Suppressor macrophage treated with lipopolysaccharide for 1 hour (primary cell): ENCODE measurements around the gene RNF4.

Experiments
- DNase-seq, 3 donors: peaks; one replicate each; pipeline ENCODE4 v3.0.0-alpha.2; 2020 to 2022

The RNF4 gene

DNA sequence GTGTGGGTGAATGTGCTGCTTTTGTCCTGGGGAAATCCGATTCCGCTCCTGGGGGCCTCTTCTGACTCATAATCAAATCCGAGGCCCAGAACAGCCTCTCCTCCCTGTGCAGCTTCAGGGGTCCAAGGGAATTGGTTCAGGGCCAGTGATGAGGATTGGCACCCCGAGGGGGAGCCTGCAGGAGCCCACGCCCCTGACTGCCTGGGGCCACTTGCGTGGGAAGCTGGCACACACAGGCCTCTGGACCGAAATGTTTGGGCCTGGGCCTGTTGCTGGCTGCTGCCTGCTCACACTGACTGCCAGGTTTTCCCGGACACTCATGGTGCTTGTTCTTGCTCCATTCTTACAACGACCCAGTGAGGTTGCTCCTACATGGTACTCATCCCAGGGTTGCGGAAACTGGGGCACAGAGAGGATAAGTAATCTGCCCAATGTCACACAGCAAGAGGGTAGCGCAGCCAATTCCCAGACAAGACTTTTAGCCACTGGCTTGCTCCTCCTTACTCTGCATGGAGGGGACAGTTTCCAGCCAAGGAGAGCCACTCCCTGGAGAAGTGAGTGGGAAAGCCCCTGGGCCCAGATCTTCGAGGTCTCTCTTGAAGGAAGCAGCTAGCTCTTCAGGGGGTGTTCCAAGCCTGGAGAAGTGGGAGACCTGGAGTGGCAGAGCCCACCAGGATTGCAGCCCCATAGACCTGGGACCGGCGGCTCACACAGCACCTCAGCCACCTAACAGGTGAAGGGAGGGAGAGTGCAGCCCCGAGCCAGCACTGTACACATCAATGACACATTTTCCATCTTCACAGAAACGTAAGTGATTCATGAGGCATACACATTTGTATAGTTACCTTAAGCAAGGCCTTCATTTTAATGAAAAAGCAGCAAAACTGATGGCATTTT lies 29.8 kb upstream of the RNF4 start:
- no peak for DNase-seq

DNA sequence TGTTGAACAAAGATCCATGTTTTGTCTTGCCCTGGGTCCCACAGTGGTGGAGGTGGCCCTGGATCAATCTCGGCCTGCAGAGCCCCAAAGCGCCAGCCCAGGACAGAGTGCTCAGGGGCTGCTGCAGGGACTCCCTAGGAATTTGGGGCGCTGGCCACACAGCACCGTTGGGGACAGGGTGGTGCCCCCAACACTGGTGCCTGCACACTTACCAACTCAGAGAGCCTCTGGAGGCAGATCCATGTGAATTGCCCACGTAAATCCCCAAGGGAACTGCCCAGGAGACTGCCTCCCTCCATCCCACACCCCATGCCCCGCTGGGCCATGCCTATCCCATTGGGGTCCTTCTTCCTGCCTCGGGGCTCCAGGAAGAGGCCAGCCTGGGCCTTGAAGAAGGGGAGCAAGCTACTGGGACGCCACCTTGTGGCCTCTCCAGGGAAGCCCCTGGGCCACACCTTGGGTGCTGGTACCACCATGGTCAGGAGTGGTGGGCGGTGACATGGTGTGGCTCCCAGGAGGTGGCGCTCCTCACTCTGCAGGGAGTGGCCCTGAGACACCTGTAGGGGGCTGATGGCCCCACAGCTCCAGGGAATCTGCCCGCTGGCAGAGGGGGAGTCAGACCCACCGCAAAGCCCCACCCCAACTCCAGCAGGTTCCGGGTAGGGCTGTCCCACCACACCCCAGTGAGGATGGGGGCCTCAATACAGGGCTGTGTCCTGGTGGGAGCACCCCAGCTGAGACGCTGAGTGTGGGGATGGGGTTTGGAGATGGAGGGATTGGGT lies 27.3 kb upstream of the RNF4 start:
- peak; percentile 74 to 87 (median 76) for DNase-seq

DNA sequence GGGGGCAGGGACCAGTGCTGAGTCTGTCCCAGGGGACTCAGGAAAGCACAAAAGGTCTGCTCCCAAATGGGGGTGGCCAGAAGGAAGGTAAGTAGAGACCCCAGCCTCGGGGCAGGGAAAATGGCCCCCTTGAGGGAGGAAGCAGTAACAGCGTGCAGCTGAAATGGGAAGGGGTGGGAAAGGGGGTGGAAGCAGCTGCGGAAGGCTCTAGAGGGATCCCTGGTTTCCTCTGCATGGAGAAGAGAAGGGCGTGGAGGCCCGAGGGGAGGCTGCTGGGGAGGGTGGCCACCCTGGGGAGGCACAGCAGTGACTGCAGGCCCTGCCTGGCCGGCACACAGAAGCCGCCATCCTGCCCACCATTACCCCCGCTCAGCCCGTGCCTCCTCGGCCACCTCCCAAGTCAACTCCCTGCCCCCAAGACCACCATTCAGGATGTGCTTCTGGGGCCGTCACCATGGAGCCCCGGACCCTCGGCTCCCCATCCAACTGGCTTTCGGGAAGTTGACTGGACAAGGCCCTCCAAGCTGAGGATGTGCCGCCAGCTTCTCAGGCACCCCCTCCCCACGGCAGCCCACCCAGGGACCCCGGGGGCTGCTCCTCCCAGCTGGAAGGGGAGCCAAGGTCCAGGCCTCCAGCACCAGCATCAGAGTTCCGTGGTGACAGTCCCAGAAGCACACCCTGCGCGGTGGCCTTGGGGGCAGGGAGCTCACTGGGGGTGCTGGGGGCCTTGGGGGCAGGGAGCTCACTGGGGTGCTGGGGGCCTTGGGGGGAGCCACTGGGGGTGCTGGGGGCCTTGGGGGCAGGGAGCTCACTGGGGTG lies 26.5 kb upstream of the RNF4 start:
- no peak for DNase-seq

GRCh38 chr4:2443061-2443730 lies 25.7 kb upstream of the RNF4 start:
- no peak for DNase-seq

DNA sequence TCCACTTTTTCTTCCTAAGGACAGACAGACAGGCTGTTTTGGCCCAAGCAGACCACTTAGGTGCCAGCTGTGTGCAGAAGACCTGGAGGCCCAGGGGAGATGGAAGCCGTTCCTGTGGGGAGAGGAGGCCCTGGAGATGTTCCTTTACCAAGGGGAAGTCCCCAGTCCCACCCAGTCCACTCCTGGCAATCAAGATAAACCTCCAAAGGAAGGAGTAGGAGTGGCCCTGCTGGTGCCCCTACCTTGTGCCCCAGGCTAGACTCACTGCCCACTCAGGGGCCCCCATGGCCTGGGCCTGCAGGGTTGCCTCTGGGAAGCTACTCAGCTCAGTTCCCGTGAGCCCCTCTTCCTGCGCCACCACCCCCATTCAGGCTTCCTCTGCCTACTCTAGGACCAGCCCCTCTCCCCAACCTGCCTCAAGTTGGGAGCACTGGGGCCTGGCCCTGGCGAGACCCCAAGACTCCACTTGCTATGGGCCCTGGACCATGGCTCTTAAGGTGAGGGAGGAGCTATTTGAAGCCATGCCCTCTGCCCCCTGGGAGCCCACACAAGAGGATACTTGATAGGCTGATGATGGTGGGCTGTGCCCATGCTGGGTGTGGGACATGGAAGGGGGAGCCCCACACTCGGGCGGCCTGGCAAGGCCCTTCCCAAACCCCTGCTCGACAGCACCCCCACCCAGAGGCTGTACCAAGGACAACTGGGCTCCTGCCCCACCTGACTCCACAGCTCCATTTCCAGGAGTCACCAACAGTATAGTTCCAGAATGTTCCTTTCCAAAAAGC lies 24.8 kb upstream of the RNF4 start:
- no peak for DNase-seq

- no peak for DNase-seq
These were observed 23.8 kb upstream of the RNF4 start for GRCh38 chr4:2445130-2445529.

- no peak for DNase-seq
These were observed 23.3 kb upstream of the RNF4 start for GRCh38 chr4:2445571-2445970.

GRCh38 chr4:2446656-2447564 lies 22.0 kb upstream of the RNF4 start:
- no peak for DNase-seq

DNA sequence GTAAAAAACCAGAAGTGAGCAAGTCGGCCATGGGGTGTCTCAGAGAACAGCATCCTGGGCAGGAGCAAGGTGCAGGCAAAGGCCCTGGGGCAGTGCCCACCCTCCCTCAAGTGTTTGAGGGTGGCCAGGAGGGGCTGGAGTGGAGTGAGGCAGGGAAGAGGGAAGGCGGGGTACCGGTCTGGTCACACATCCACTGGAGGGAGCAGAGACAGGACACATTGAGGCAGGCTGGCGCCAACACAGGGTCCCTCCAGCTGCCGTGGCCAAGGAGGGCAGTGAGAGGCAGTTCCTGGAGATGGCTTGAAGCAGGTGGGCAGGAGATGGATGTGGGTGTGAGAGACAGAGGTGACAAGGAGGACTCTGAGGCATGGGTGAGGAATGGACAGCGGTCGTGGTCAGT lies 20.3 kb upstream of the RNF4 start:
- DNase-seq: no peak

DNA sequence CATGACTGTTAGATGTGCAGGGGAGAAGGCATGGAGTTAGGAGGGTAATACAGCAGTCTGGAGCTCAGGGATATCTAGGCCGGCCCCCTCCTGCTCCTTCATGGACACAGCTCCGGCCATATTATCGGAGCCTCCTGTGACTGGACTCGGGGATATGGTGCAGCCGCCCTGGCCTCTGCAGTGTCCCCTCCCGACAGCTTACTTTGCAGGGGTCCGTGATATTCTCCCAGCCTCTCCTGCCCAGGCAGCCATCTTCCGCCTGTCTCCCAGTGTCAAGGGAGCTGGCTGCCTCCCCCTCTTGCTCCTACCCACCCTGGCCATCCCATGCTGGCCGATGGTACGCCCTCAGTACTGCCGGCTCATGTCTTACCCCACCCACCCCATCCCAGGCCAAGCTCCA lies 19.9 kb upstream of the RNF4 start:
- DNase-seq: no peak

- no peak for DNase-seq
These were observed 19.2 kb upstream of the RNF4 start for GRCh38 chr4:2449511-2450392.

- no peak for DNase-seq
These were observed 18.4 kb upstream of the RNF4 start for GRCh38 chr4:2450394-2451035.

- DNase-seq: no peak
These were observed 17.8 kb upstream of the RNF4 start for GRCh38 chr4:2451036-2451520.

GRCh38 chr4:2451821-2452785 lies 16.8 kb upstream of the RNF4 start:
- DNase-seq: no peak

GRCh38 chr4:2457481-2458295 lies 11.2 kb upstream of the RNF4 start:
- DNase-seq: no peak
